Vagina (tissue), 2 donors: ENCODE results near the gene PTCHD4. TPM values are rescaled to one million over a fixed set of nuclear protein-coding genes. Genes with fewer than 3 reads are reported as not detected.

Experiments
- DNase-seq, 2 donors: peaks; one replicate each; pipeline ENCODE4 v3.0.0-alpha.2; 2017; ENCODE audit errors: extremely low spot score in 2 of 2
- H3K27ac ChIP-seq: fragments of 200-600 bp; sonication (generic); one replicate; pipeline ENCODE4 v1.5.1; 2019
- H3K27me3 ChIP-seq: fragments of 200-600 bp; sonication (generic); one replicate; pipeline ENCODE4 v1.5.1; 2019
- H3K36me3 ChIP-seq, 2 donors: fragments of 200-600 bp; sonication (generic); one replicate each; pipeline ENCODE4 v1.5.1; 2017 to 2019
- H3K4me1 ChIP-seq: fragments of 200-600 bp; sonication (generic); one replicate; pipeline ENCODE4 v1.5.1; 2019
- H3K4me3 ChIP-seq, 2 donors: fragments of 200-600 bp; sonication (generic); 1 replicate in 1 of 2; 2 replicates in 1 of 2; pipeline ENCODE4 v1.5.1; 2016 to 2019
- H3K9me3 ChIP-seq: fragments of 200-600 bp; sonication (generic); one replicate; pipeline ENCODE4 v1.5.1; 2019
- POLR2A ChIP-seq, 2 donors: fragments of 450-650 bp; IDR thresholded peaks; one replicate each; pipeline ENCODE4 v1.6.1; 2017; ENCODE audit warnings: antibody characterized with exemption in 2 of 2, mild to moderate bottlenecking in 2 of 2, moderate library complexity in 2 of 2
- POLR2AphosphoS5 ChIP-seq, 2 donors: sonication (generic); formaldehyde crosslinking; IDR thresholded peaks; one replicate each; pipeline ENCODE4 v1.9.0; 2017; ENCODE audit warnings: antibody characterized with exemption in 2 of 2, mild to moderate bottlenecking in 2 of 2, low read depth in 1 of 2; ENCODE audit not compliant: insufficient read depth in 1 of 2
- intact Hi-C: fragments of 100-400 bp; cut with DNase I; formaldehyde crosslinking; loops from one replicate; pipeline ENCODE4 v1.15.1; 2023
- total RNA-seq: library from RNA; depleted of rRNA; stranded (reverse); fragments of >200 nt; gene quantifications from one replicate; pipeline ENCODE4 v1.2.3, GENCODE V29; 2016
- TF ChIP-seq, protein P1 (sequence below), 3 experiments: fragments of 450-650 bp in 2 of 3; fragments of 200-600 bp in 1 of 3; sonication (generic) in 1 of 3; IDR thresholded peaks; one replicate each; pipeline ENCODE4 v1.5.1; 2017 to 2019; ENCODE audit warnings: antibody characterized with exemption in 3 of 3, mild to moderate bottlenecking in 2 of 3, moderate library complexity in 2 of 3

The PTCHD4 gene
- total RNA-seq, 1 donor from 2014 or later: not detected

GRCh38 chr6:48080227-48081009 lies 30.6 kb downstream of the PTCHD4 start:
- Histone ChIP-seq H3K27ac (no peak overlapping the region), H3K4me3 (no peak overlapping the region), H3K27me3 (no peaks in the 10 kb centered on the region), H3K9me3 (no peaks in the 10 kb centered on the region), H3K36me3 (no peaks in the 10 kb centered on the region), H3K4me1 (no peaks in the 10 kb centered on the region)
- intact Hi-C loops: no loop called here
- TF ChIP-seq, protein P1, sequence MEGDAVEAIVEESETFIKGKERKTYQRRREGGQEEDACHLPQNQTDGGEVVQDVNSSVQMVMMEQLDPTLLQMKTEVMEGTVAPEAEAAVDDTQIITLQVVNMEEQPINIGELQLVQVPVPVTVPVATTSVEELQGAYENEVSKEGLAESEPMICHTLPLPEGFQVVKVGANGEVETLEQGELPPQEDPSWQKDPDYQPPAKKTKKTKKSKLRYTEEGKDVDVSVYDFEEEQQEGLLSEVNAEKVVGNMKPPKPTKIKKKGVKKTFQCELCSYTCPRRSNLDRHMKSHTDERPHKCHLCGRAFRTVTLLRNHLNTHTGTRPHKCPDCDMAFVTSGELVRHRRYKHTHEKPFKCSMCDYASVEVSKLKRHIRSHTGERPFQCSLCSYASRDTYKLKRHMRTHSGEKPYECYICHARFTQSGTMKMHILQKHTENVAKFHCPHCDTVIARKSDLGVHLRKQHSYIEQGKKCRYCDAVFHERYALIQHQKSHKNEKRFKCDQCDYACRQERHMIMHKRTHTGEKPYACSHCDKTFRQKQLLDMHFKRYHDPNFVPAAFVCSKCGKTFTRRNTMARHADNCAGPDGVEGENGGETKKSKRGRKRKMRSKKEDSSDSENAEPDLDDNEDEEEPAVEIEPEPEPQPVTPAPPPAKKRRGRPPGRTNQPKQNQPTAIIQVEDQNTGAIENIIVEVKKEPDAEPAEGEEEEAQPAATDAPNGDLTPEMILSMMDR (IDR thresholded peaks at IDR 0.05): no peak
- TF ChIP-seq POLR2A (IDR thresholded peaks at IDR 0.05): no peak
- no peak for TF ChIP-seq POLR2AphosphoS5 (IDR thresholded peaks at IDR 0.05; ENCODE audit: insufficient read depth in 1 of 2, low read depth in 1 of 2)
- no peak for DNase-seq

DNA sequence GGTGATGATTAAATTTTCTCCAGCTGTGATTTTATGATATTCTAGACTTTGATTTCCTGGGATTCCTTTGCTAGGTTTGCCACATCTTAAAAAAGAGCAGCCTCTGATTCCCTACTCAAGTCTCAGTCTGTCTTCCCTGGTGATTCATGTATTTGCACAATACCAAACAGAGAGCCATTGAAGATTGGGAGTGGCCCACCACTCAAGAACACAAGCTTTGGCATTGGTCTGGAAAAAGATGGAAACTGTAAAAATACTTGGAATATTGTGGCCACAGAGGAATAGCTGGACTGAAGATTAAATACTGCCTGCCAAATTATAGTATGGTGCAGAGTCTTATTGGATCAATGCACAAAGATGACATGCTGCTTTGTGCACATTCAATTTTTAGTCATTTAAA lies 32.9 kb downstream of the PTCHD4 start:
- H3K4me1 ChIP-seq: no peaks in the 10 kb centered on the region
- TF ChIP-seq, protein P1 (IDR thresholded peaks at IDR 0.05): no peak
- TF ChIP-seq POLR2AphosphoS5 (IDR thresholded peaks at IDR 0.05; ENCODE audit: insufficient read depth in 1 of 2, low read depth in 1 of 2) (no peak), POLR2A (IDR thresholded peaks at IDR 0.05) (no peak)
- intact Hi-C loops: no loop called here

GRCh38 chr6:48075181-48075580 lies 35.8 kb downstream of the PTCHD4 start:
- H3K27ac ChIP-seq: no peak overlapping the region
- intact Hi-C loops: no loop called here

More for the DNA sequence above, 32.9 kb downstream of the PTCHD4 start:
- DNase-seq: no peak
- no peaks in the 10 kb centered on the region for H3K36me3 ChIP-seq
- no peaks in the 10 kb centered on the region for H3K9me3 ChIP-seq
- no peaks in the 10 kb centered on the region for H3K27me3 ChIP-seq
- no peak overlapping the region for H3K27ac ChIP-seq
- no peak overlapping the region for H3K4me3 ChIP-seq

DNA sequence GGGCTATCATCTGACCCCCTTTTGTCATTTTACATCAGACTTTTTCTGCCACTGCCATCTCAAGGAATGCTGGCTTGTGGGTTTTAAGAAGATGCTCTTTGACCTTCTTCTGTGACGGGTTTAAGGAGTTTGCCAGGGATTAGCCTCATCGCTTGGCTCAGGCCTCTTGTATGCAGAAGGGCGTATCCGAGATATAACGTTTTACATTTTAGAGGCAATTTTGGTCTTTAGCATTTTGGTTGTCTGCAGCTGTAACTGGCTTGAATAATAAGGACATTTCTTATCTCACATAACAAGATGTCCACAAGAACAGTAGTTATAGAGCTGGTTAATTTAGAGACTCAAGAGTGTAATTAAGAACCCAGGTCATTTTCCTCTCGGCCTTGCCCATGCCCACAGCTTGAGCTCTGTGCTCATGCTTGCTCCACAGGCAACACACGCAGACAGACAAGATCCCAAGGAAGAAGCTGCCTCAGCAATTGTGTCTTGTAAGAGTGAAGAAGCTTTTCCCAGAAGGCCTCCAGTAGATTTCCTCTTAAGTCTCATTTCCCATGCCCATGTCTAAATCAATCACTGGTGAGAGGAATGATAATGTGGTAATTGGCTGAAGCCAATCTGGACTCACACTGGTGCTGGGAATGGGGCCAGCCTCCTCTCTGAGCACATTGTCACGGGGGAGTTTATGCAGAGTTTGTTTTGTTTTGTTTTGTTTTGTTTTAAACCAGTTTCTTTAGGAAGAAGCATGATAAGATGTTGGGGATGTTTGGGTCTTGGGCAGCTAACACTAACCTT lies 36.8 kb downstream of the PTCHD4 start:
- no peak overlapping the region for H3K27ac ChIP-seq
- H3K27me3 ChIP-seq: no peaks in the 10 kb centered on the region
- DNase-seq: no peak
- intact Hi-C loops: no loop called here
- H3K4me1 ChIP-seq: peaks cover 6% of the 10 kb centered on the region
- H3K4me3 ChIP-seq: no peak overlapping the region
- H3K9me3 ChIP-seq: no peaks in the 10 kb centered on the region
- TF ChIP-seq, protein P1 (IDR thresholded peaks at IDR 0.05): no peak
- TF ChIP-seq POLR2A (IDR thresholded peaks at IDR 0.05): no peak
- no peaks in the 10 kb centered on the region for H3K36me3 ChIP-seq

More at GRCh38 chr6:48075181-48075580, 35.8 kb downstream of the PTCHD4 start:
- Histone ChIP-seq H3K4me3 (no peak overlapping the region), H3K36me3 (no peaks in the 10 kb centered on the region), H3K9me3 (no peaks in the 10 kb centered on the region), H3K4me1 (no peaks in the 10 kb centered on the region), H3K27me3 (no peaks in the 10 kb centered on the region)
- TF ChIP-seq POLR2AphosphoS5 (IDR thresholded peaks at IDR 0.05; ENCODE audit: insufficient read depth in 1 of 2, low read depth in 1 of 2) (no peak), POLR2A (IDR thresholded peaks at IDR 0.05) (no peak)
- TF ChIP-seq, protein P1 (IDR thresholded peaks at IDR 0.05): no peak
- no peak for DNase-seq

DNA sequence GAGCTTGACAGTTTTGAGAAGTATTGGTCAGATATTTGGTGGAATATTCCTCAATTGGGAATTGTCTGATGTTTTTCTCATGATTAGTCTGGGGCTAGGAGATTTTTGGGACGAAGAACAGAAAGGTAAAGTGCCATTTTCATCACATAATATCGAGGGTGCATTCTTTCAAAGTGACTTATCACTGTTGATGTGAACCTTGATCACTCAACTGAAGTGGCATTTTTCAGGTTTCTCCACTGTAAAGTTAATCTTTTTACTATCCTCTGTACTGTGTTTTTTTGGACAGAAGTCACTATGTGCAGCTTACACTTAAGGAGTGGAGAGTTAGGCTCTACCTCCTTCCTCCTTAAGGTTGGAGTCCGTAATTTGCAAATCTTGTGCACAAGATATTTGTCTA lies 39.2 kb downstream of the PTCHD4 start:
- no peaks in the 10 kb centered on the region for H3K9me3 ChIP-seq
- H3K36me3 ChIP-seq: no peaks in the 10 kb centered on the region

More for the DNA sequence above, 39.2 kb downstream of the PTCHD4 start:
- no peaks in the 10 kb centered on the region for H3K27me3 ChIP-seq
- TF ChIP-seq POLR2A (IDR thresholded peaks at IDR 0.05): no peak
- TF ChIP-seq, protein P1 (IDR thresholded peaks at IDR 0.05): no peak
- TF ChIP-seq POLR2AphosphoS5 (IDR thresholded peaks at IDR 0.05; ENCODE audit: insufficient read depth in 1 of 2, low read depth in 1 of 2): no peak
- no peak for DNase-seq
- intact Hi-C loops: no loop called here
- H3K27ac ChIP-seq: no peak overlapping the region
- no peak overlapping the region for H3K4me3 ChIP-seq
- H3K4me1 ChIP-seq: peaks cover 21% of the 10 kb centered on the region
